COR-L47 (cell line): Measurements from ENCODE around the gene ST3GAL3.

Source experiments
- DNase-seq: peaks from one replicate; lab custom pipeline; 2025; lab: John Stamatoyannopoulos, UW

ST3GAL3 gene

GRCh38 chr1:43980255-43981134 lies 273.2 kb downstream of the ST3GAL3 start:
- DNase-seq, result no peak
